ENCODE data around the gene P4HTM.
A peak's percentile ranks its signal among the peaks of the same experiment; 100 is the strongest.

P4HTM gene, protein sequence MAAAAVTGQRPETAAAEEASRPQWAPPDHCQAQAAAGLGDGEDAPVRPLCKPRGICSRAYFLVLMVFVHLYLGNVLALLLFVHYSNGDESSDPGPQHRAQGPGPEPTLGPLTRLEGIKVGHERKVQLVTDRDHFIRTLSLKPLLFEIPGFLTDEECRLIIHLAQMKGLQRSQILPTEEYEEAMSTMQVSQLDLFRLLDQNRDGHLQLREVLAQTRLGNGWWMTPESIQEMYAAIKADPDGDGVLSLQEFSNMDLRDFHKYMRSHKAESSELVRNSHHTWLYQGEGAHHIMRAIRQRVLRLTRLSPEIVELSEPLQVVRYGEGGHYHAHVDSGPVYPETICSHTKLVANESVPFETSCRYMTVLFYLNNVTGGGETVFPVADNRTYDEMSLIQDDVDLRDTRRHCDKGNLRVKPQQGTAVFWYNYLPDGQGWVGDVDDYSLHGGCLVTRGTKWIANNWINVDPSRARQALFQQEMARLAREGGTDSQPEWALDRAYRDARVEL

DNA sequence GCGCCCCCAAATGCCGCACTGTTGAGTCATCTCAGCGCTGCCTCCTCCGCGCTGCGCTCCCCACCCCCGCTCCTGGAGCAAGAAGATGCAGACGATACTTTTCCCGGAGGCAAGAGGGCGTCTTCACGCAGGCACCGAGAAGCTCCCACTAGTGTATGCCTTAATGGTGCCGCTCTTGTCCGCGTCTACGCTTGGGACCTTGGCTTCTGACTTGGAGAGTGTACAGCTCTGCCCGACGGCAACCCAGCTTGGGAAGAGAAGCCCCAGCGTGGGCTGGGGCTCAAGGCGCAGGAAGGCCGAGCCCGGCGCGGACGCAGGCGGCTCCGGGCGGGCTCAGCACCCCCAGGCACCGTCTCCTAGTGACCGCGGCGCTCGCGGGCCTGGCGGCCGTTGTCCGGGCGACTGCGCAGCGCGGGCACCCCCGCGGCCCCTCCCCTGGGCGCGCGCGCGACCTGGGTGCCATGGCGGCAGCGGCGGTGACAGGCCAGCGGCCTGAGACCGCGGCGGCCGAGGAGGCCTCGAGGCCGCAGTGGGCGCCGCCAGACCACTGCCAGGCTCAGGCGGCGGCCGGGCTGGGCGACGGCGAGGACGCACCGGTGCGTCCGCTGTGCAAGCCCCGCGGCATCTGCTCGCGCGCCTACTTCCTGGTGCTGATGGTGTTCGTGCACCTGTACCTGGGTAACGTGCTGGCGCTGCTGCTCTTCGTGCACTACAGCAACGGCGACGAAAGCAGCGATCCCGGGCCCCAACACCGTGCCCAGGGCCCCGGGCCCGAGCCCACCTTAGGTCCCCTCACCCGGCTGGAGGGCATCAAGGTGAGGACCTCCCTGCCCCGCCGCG, at the start of gene P4HTM:
TSS of gene P4HTM (plus strand) at position 446 of the 840 bp plus-strand sequence. CDS start at position 462, 16 bp downstream.
- DNase-seq (ENCODE audit: low read depth), result peak; percentile 84

DNA sequence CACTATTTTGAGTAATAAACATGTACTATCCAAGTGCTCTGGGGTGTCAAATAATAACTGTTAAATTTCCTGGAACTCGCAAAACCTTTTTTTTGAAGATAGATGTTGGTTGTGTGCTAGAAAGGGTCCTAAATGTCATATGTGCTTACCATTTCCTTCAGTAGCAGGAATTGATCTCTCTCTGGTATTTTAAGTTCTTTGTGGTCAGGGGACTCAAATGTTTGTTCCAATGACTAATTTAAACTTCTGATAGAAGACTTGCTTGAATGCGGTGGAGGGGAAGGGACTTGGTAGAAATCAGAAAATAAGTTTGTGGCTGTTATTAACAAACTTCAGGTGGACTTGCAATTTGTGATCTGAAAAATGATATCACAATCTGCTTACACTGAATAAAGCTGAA, 44.6 kb upstream of the P4HTM start:
- no peak for DNase-seq (ENCODE audit: low read depth)

DNA sequence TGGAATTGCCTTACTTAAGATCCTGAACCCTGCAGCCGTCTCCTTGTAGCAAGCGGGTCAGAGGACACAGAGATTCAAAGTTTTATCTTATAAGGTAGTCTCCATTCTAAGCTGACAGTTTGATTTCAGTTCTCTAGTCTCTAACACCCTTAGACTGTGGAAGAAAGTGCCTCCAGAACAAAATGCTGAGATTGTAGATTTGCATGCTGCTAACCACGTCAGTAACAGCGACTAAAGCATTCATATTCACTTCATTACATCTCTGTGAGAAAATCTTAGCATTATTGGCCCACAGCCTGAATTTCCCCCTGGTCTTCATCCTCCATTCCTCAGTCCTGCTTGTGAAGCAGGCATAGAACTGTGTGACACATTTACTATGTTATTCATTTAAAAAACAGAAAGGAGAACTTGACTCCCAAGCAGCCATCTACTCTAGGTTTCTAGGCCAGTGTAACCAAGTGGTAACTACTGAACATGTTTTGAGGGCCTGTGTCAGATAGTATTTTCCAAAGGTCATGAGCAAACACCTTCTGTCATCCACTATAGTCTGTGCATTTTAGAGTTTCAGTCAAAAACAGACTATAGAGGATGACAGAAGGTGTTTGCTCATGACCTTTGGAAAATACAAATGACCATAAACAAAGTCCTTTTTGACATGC, 44.0 kb upstream of the P4HTM start:
- no peak for DNase-seq (ENCODE audit: low read depth)

DNA sequence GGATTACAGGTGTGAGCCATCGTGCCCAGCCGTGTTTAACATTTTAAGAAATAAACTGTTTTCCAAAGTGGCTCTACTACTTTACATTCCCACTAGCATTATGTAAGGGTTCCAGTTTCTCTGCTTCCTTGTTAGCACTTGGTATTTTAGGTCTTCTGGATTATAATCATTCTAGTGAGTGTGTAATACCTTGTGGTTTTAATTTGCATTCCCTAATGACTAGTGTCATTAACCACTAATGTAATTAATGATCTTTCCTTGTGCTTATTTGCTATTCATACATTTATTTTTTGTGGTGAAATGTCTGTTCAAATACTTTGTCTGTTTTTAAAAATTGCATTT, 40.7 kb upstream of the P4HTM start:
- DNase-seq (ENCODE audit: low read depth), result no peak

DNA sequence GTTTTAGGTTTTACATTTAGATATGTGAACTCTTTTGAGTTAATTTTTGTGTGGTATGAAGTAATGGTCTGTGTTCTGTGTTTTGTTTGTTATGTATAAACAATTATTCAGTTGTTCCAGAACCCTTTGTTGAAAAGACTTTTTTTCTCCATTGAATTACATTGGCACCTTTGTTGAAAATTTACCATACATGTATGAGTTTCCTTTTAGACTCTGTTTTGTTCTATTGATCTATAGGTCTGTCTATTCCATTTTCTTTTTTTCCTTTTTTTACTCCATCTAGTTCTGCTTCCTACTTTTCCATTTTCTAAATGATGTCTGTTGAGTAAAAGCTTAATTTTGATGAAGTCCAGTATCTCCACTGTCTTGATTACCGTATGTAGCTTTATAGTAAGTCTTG, 40.0 kb upstream of the P4HTM start:
- no peak for DNase-seq (ENCODE audit: low read depth)

DNA sequence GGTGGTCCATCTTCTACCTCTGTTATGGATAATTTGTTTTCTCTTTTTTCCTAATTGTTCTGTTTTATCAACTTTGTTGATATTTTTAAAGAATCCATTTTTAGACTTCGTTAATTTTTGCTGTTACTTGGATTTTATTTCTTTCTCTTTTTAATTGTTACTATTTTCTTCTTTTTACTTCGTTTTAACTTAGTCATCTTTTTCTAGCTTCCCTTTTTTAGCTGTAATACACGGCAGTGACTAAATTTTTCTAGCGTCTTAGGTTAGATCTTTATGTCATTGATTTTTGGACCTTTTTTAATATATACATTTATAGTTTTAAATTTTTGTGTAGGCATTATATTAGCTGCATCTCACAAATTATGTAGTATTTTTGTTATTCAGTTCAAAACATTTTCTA, 38.3 kb upstream of the P4HTM start:
- no peak for DNase-seq (ENCODE audit: low read depth)

DNA sequence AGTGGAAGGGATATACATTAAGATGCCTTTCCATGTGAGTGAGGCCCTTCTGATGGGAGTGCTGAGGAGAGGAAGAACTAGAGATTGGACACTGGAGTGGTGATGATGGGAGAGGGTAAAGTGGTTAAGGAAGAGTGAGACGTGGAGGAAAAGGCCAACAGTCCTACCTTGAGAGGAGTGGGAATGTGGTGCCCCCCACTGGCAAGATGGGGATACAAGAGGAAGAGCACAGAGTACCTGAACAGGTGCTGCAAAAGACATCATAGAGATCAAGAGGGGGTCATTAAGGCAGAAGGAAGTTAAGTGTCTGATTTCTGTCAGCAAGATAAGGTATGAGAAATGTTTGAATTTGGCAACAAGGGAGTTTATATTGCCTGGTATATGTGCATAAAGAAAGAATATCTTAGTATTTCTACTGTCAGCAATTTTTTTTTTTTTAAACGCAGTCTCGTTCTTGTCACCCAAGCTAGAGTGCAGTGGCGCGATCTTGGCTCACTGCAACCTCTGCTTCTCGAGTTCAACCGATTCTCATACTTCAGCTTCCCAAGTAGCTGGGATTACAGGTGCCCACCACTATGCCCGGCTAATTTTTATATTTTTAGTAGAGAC, 37.4 kb upstream of the P4HTM start:
- DNase-seq (ENCODE audit: low read depth), result peak; percentile 28

DNA sequence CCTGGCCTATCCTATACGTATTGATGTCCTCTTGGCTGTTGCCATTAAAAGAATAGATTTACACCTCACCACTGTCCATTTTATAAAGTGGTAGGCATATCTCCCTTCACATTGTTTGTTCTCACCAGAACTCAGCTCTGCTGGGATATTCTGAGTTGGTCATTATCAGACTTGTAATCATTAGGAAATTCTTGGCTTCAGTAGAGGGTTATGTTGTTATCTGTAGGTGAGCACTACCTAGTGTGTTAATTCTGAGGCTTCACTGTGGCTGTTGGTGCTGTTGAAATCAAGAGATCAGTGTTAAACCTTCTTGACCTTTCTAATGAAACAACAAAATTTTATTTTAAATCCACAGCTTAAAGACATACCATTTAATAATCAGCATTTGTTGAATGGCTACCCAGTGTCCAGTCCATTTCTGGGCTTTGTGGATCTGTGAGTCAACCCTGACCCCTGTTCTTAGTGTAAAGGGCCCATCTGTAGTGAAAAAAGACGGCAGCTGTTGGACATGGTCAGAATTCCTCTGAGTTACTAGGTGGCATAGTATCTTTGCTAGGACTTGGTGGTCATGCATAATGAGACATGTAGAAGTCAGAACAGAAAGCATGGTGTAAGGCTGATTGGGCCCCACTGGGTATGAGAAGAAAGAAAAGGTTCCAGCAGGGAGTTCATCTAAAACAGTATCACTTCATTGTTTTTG, 32.9 kb upstream of the P4HTM start:
- DNase-seq (ENCODE audit: low read depth), result no peak

DNA sequence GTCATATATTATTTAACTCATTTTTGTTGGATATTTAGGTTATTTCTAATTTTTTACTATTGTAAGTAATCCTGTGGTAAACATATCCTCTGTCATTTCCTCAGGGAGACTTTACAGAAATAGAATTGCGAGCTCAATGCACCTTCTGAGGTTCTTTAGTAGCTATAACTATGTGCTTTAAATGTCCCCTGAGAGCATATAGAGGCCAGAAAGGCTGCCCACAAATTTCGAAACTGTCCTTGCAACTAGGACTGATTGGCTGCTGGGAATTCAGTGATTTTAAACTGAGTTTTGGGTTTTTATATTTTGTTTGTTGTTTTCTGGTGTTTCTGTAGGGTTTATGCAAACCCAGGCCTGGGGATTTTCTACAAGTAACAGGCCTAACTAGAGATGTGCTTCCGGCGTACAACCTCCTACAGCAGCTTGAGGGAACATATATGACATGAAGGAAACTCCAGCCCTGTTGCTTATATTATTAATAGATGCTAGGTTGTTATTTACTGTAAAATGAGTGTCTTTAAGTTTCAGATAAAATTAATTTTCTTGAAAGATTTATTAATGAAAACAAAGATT, 29.1 kb upstream of the P4HTM start:
- DNase-seq (ENCODE audit: low read depth), result no peak

DNA sequence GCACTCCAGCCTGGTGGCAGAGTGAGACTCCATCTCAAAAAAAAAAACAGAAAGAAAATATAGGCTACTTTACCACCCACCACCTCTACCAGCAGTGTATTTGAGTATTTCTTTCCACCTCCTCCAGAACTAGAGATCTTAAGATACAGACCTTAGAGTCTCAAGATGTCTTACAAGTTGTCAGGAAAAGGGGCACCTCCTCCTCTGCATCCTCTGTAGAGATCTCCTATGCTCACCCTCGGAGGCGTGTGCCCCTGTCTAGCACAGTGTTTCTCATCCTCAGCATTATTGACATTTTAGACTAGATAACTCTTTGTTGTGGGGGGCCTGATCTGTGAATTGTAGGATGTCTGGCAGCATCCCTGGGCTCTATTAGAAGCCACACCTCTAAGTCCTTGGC, 27.7 kb upstream of the P4HTM start:
- DNase-seq (ENCODE audit: low read depth), result no peak

DNA sequence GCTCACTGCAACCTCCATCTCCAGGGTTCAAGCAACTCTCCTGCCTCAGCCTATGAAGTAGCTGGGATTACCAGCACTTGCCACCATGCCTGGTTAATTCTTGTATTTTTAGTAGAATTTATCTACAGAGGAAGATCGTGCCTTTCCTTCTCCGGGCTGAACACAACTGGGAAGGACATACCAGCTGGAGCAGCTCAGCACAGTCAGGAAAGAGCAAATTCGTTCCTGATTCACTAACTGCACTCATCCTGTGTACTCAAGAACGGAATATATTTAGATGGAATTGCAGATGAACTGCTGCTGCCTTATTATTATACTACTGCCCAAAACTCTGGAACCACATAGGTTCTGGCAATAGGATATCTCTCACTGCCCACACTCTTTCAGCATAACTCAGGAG, 27.1 kb upstream of the P4HTM start:
- no peak for DNase-seq (ENCODE audit: low read depth)

DNA sequence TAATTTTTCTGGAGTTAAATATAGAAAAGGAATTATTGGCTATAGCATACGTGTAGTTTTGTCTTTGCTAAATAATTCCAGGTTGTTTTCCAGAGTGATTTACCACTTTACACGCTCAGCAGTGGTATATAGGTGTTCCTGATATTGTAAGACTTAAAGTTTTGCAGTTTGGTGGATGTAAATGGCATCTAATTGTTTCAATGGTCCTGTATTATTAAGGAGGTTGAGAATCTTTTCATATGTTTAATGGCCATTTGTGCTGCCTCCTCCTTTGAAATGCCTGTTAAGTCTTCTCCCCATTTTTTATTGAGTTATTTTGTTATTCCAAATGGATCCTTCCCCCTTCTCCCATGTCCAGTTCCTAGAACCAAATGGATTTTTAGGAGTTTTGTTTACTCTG, 26.4 kb upstream of the P4HTM start:
- DNase-seq (ENCODE audit: low read depth), result no peak

DNA sequence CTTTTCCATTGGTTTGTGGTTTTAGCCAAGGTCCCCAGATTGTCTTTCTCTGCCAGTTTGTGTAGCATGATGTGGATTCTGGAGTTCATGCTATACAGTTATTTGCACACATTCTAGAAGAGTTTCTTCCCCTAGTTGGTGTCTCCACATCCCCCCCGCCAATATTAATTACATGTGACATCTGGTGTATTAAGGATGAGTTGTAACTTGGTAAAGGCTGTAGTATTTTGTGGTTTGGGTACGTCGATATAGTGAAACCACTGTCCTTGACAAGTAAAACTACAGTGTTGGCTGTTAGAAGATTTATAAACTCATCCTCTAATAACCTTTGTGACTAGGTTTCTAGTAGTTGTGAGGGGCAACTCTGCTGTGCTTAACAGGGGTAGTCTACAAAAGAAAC, 23.7 kb upstream of the P4HTM start:
- no peak for DNase-seq (ENCODE audit: low read depth)

DNA sequence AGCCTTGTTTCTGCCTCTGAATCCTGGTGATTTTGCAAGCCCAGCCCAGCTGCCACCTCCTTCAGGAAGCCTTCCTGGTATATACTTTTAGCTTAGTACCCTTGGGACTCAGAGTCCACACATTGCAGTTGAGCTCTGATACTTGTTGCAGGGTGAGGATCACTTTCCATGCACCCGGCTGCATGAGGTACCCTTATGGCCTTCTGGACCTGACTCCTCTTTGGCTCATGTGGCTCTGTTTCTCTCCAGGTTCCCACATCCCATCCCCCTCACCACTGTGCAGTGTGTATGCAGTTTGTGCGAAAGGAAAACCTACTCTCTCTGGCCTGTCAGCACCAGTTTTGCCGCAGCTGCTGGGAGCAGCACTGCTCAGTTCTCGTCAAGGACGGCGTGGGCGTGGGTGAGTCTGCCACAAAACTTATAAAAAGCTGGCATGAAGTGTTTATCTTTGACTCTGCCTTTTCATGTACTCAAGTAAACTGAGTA, 23.1 kb upstream of the P4HTM start:
- peak; percentile 6 for DNase-seq (ENCODE audit: low read depth)

DNA sequence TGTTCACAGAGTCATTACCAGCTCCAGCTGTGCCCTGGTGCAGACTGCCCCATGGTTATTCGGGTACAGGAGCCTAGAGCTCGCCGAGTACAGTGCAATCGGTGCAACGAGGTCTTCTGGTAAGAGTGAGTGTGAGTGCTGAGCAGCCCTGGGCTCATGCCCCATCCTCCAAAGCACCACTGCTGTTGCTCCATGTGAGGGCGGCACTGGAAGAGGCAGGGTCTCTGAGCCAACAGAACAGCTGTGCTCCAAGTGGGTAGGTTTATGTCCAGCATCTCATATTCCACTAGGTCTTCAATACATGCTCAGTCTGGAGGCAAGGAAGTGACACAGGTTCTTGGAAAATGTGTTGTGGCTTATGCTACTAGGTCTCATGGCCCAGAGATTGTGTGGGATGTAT, 19.5 kb upstream of the P4HTM start:
- no peak for DNase-seq (ENCODE audit: low read depth)

DNA sequence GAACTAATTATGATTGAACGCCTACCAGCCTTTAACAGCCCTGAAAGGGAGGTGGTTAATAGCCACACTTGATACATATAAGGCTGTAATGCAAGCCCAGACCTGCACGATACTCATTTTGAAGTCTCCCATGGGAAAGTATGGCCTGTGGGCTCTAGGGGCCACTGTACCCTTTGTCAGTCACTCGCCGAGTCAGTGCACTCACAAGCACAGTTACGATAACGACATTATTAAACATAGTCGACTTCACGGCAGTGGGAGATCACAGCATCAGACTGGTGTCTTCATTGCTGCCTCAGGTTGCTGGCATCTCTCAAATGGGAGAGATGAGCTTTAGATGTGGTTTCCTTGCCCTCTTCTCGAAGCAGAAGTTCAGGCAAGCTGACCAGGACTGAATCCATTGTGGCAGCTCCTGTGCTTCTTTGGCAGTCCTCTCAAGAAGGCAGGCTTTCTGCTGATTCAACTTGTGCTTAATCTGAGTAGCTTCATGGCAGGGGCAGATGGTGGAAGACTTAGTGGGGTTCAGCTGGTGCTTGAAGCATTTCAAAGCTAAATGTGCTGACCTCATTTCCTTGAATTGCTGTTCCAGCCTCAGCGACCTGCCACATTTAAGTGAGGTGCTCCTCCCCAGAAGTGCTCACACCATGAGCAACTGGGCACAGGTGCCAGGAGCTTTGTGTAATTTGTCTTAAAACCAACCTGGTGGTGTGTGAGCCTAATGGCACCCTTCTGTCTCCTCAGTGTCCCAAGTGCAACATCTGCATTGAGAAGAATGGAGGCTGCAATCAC, 15.8 kb upstream of the P4HTM start:
- DNase-seq (ENCODE audit: low read depth), result no peak

DNA sequence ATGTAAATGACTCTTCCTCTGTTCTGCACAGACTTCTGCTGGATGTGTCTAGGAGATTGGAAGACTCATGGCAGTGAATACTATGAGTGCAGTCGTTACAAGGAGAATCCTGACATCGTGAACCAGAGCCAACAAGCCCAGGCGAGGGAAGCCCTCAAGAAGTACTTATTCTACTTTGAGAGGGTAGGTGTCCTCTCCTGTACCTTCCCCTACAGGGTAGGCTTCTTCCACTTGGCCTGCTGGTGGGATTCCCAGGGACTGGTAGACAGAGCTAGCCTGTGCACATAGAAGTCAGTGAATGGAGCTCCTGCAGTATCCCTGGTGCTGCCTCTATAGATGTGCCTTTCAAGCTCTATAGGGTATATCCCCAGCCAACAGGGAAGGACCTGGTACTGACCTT, 10.6 kb upstream of the P4HTM start:
- DNase-seq (ENCODE audit: low read depth), result no peak

DNA sequence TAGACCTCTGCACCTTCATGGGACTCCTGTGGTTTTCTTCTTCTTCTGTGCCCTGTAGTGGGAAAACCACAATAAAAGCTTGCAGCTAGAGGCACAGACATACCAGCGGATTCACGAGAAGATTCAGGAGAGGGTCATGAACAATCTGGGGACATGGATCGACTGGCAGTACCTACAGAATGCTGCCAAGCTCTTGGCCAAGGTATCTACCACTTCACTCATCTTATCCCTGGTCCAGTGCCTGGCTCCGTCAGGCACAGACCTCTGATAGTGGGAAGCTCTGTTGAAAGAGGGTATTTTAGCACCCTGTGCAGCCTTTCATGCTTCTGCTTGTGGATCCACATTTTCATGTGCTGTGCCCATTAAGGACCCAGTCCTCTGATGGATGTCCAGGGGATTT, 9.7 kb upstream of the P4HTM start:
- no peak for DNase-seq (ENCODE audit: low read depth)

DNA sequence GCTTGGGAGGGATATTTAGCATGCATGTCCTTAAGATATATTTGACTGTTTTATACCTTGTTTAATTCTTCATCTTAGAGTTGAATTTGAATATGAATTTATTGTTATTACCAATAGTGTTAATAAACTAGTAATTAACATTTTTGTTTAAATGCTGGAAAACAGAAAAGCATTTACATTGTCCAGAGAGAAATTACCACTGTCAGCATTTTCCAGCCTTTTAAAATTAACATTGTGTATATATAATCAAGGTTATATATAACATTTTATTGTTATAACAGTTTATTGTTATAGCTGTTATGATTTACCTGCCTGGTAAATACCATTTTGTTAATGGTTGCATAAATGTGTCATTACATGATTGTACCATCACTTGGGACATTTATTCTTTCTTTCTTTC, 8.0 kb upstream of the P4HTM start:
- DNase-seq (ENCODE audit: low read depth), result no peak

DNA sequence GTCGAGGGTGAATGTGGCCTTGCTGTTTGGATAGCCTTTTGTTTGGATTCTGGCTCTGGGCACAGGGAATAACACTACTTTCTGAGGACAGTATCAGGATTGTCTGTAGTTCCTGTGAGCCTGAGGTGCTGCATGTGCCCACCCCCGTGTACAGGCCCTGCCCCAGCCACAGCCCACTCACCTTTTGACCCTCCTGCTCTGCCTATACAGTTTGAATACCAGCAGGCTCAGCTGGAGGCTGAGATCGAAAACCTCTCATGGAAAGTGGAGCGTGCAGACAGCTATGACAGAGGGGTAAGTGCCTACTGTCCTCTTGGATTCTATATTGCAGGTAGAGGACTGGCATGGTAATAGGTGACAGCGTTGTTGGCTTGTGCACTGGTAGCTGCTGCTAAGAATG, 7.4 kb upstream of the P4HTM start:
- no peak for DNase-seq (ENCODE audit: low read depth)
